Activated CD8-positive, alpha-beta memory T cell treated with anti-CD3 and anti-CD28 coated beads, Interleukin-2, amount 50 U/mL, for 1 hour (primary cell): ENCODE measurements around the gene TSPAN8.
"Not testable (repeated sequence)": the region's sequence is repeated elsewhere in the genome, so short reads cannot be mapped to it uniquely, and the experiment has no call there.

Experiments used
- DNase-seq: peaks from one replicate; pipeline ENCODE4 v3.0.0-alpha.2; 2020; ENCODE audit errors: extremely low read depth

TSPAN8 gene

DNA sequence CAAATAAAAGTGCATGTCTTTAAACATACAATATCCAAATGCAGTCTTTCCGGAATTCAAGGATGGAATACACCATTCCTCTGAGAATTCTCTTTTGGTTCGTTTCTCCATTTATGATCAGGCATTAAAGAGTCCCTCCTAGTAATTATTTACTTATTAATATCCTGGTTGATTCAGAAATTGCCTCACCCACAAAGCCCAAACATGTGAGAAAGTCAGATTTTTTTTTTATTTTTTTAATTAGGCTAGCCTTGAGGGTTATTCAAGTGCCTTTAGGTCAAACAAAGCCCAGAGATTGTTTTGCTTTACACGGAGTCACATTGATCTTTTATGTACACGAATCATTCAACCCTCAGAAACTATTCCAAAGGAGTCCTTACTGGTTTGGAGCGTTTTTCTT lies 6.4 kb upstream of the TSPAN8 start:
- no peak for DNase-seq

DNA sequence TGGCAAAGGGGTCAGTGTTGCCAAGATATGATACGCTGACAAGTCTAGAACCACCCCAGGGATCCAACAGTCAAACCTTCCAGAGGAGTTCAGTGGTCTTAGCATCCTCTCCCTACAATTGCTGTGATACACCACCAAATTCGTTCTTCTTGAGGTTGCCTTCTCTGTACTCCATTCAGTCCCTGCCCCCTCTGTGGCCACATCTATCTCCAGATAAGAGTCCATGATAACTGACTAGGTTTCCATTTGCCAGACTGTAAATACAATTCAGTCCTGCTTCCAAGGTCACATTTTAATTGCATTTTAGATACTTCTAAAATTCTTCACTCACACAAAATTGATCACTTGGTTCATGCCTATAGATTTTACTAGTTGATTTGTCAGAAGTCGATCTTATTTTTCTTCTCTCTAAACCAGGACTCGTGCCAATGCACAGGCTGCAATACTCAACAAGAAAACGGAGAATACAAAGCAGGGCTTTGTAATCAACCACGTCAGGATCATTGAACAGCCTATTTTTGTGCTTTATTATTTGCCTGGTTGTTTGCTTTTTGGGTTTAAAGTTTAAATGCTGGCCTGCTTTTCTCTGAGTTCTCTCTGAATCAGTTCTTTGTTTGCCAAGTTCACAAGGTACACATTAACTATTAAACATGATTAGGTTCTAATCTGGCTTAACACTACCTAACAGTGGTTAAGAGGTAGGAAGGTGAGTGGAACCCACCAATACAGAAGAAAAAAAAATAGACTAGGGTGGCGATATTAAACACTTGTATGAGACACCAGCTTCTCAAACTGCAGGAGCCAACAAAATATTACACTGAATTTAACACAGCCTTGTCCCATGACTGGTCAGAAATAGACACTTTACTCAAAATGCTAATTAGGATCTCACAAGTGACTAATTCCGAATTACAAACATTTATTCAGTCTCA lies 5.3 kb upstream of the TSPAN8 start:
- no peak for DNase-seq

DNA sequence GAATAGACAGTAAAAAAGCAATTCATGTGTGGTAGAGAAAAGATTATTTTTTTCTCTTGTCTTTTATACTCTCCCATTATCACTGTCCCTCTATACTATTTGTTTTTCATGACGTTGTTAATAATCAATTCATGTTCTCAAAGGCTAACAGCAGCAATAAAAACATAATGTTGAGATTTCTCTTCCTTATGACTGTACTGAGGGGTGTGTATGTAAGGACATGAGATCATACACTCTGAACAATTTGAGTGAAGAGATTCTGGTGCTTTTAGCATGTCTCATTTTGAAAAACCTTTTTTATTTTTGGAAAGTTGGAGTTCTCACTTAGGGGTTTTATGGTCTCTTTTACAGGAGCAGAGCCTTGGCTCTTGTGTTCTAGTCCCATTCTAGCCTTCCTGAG lies 3.8 kb upstream of the TSPAN8 start:
- DNase-seq: no peak

DNA sequence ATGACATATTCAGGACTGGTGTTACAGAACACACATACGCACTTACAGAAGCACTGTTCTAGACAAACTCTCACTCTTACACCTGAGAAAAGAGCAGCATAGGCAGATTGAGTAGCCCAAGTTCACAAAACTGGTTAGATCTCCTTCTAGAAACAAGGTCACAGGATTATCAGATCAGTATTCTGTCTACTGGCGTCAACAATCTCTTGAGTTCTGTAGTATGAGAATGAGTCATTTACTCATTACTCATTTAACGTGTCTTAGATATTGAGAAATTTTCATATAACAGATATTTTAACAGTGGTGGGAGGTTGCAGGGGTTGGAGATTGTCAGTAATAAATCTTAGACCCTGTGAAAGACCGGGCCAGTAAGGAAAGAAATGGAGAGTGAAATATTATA lies 2.8 kb upstream of the TSPAN8 start:
- no peak for DNase-seq

DNA sequence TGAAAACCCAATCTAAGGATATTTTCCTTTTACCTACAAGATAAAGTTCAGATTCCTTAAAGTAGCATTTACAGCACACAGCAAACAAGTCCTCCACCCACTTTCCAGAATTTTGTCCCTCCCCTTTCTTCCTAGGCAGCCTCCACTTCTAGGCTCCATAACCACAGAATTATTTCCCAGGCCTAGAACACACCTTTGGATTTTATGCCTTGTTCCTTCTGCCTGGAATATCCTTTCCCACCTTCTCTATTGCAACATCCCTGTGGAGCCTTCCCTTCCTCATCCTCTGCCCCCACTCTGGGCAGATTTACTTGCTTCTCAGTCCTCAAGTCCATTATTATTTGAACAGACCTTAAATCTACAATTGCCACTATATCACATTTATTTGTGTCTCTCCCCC lies 2.1 kb upstream of the TSPAN8 start:
- DNase-seq: no peak

DNA sequence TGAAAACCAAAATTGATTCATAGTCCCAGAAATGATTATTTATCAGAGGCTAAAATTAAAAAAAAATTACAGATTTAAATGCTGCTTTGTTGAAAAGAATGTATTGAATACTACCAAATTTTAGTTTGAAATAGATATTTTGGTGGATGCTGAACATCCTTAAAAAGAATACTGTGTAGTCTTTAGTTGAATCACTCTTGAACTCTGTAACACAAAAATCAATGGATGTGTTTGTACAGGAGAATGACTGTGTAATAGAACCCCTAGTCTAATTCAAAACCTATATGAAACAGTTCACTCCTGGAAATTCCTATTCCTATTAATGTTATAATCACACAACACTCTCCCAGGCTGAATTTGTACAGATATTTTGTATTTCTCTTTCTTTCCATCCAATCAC lies 1.5 kb upstream of the TSPAN8 start:
- DNase-seq: no peak

DNA sequence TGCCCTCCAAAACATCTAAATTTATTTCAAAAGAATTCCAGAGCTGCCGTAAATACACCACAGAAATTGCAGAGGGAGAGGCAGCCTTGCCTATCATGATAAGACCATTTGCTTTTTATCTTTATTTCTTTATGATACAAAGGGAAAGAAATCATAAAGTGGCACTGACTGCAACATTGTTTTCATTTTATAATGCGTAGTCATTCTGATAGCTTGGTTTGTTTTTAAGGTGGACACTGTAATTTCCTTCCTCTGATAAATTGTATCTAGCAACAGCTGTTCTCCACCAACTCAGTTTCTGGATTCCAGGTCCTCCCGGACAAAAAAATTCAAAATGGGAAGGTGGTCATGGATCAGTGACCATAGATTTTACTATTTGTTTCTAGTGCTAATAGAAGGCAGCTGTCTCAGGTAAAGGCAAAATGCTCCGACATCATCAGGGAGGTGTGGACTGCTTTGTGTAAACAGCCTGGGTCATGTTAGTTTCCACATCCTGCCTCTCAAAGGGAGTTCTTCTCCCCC lies 623 bp upstream of the TSPAN8 start:
- DNase-seq: no peak

DNA sequence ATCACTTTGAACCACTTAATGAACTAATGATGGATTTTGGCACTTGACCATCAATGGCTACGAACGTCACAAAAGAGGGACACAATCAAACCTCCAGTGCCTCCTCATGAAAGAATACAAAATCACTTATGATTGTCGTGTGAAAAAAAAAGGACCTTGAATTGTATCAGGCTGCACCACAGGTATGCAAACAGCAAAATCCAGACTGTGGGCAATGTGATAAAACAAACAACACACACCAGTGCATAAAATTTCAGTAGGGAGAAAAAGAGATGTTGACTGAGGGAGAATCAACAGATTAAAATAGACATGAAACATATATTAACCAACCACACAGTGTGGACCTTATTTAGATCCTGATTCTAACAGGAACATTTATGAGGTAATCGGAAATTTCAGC lies 2.6 kb downstream of the TSPAN8 start:
- DNase-seq: no peak

DNA sequence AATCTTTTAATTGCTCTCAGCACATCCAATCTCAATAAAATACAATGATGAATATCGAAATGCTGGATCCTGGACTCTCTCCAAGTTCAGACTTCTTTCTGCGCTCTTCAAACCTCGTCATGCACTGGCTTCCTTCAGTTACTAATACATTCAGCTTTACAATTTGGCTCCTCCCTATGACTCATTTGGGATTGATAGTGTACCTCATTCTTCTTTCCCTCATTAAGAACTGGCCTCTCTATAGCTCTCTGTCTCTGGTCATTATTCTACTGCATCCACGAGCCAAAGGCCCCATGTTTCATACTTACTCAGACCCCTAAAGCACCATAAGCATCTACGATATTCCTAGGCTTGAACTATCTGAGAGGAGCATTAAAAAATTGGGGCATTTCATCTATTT lies 4.9 kb downstream of the TSPAN8 start:
- no peak for DNase-seq

DNA sequence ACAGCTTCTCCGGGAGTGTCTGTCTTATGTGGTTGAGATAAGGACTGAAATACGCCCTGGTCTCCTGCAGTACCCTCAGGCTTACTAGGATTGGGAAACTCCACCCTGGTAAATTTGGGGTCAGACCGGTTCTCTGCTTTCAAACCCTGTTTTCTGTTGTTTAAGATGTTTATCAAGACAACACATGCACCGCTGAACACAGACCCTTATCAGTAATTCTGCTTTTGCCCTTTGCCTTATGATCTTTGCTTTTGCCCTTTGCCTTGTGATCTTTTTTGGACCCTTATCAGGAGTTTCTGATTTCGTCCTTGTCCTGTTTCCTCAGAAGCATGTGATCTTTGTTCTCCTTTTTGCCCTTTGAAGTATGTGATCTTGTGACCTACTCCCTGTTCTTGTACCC lies 7.8 kb downstream of the TSPAN8 start:
- not testable (repeated sequence) for DNase-seq

DNA sequence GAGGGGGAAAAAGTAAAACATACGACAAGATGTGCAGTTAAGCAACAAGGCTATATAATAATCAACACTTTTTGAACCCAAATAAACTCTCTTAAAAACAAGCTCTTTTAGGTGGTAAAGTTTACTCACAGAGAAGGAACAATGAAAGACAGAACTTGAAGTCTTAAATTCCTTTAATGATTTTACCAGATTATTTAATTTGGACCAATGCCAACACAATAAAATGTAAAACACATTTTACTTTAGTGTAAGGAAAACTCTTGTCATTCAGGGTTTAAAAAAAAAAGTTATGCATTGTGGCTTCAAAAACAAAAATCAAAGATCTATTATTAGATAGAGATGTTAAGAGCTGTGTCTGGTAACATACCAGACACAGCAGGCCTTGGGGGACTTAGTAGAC lies 13.1 kb downstream of the TSPAN8 start:
- DNase-seq: no peak

DNA sequence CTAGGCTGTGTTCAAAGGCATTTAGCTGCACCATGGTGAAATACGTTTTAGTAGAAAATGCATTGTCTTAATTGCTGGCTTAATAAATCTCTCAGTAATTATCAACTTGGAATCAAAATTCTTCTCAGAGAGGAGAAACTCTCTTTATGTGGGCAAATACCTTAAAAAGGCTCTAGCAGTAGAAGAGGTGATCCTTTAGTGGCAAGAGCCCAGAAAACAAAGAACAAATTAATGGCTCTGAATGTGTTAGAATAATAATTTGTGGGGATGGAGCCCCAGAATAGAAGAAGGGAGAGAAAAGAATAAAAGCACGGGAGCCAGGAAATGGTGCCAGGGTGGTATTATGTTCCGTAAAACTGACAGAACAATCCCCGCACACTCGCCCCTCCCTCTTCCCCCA lies 14.8 kb downstream of the TSPAN8 start:
- DNase-seq: no peak

DNA sequence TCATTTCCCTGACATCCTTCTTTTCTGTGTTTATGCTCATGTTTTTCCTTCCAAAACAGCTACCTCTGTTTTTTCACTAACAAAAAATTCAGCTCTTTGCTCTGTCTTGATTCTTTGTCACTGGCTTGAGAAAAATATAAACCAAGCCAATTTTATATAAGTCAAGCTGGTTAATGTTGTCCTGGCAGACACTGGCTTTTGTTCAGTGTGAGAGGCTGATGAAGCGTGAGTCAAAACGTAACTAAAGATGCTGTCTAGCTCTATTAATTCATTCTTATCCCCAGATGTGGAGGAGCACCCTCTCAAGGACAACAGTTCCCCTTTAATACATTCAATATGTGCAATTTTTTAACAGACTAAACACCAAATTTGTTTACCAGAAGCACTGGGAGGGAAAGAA lies 15.8 kb downstream of the TSPAN8 start:
- DNase-seq: no peak

DNA sequence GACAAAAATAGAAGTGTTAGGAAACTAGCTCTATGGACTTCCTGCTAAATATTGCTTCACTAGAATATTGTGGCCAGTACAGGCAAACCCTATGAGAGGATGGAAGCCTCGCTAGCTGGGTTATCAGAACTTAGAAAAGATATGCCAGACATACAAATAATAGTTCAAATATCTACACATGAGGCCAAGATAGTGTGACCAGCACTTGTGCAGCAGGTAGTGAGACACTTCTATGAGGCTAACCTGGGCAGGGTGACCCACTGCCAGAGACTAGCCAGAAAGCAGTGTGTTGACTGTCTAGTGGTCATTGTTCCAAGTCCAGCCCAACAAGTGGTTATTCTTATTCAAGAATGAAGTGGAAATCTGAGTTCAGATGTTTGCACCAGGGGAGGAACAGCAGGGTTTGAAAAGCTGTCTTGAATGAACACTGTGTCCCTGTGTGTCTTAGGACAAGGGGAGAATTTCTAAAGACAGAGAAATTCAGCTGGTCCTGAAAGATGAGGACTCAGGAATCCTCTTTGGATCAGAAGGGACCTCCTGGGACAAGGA lies 16.3 kb downstream of the TSPAN8 start:
- DNase-seq: no peak

DNA sequence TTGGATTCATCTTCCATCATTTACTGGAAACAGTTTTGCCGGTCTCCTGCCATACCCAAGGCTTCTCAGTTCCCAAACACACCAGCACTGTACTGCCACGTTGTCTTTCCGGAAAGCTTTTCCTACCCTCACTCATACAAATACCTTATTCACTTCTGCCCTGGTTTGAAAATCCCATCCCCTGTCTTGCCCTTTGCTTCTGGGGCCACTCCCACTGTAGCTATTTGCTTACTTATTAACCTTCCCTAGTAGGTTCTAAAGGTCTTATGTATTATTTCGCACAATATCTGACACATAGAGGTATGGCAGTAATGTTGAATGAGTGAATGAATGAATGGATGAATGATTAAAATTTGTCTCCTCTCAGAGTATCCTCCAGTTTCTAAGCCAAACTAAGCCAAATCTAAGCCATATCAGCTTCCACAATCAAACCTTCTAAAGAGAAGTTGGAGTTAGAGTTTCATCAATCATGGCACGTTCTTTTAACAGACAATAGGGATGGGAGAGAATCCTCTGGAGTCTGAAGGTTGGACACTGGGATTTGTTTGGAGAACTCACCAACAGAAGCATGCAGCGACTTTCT lies 18.6 kb downstream of the TSPAN8 start:
- DNase-seq: no peak

DNA sequence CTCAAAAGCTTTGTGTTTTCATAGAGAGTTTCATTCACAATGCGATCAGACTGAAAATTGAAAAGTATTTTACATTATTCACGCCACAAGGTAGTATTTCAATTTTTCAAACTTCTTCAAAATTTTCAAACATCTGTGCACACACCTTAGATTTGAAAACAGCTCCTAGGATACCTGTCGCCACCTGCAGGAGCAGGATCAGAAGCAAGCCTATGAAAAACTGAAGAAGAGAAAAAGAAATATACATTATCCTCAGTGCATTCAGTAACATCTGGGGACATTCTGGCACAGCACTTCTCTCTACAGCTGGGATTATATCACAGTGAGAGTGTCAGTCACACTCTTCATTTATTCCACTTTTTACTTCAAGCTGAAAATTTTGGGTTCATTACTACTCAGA lies 19.8 kb downstream of the TSPAN8 start:
- no peak for DNase-seq

DNA sequence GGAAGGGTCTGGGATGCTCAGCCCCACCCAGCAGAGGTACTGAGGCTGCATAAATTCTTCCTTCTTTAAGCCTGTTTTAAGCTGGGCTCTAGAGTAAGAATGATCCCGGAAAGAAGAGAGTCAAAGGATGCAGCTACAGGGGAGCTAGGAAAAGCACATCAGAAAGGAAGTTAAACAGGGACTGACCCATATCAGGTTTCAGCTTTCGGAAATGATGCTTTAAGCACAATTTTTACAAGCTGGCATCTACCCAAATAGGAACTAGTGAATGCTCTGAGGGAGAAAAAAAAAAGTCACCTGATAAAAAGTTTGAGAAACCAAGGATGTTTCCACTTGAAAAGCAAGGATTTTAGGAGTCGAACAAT lies 22.0 kb downstream of the TSPAN8 start:
- no peak for DNase-seq

DNA sequence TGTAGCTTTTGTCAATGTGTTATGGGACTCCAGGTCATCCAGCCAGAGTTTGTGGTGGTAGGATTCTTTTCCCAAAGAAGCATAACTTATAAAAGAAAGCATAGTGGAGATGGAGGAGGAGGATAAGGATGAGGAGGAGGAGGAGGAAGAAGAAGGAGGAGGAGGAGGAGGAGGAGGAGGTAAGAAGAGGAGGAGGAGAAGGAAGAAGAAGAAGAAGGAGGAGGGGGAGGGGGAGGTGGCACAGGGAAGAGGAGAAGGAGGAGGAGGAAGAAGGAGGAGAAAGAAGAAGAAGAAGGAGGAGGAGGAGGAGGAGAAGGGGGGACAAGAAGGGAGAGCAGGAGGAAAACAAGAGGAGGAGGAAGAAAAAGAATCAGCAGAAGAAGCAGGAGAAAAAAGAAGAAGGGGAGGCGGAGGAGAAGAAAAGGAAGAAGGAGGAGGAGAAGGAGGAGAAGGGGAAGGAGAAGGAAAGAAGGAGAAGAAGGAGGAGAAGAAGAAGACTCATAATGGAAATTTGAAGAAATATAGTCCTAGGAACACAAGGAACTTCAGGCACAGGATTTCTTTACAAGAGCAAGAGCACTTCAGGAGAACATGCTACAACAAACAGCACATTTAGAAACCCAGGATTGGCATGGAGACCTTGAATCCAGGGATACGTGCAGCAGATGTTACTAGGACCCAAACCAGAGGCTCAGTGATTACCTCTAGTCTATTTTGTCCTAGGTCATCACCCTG lies 22.6 kb downstream of the TSPAN8 start:
- DNase-seq: no peak

DNA sequence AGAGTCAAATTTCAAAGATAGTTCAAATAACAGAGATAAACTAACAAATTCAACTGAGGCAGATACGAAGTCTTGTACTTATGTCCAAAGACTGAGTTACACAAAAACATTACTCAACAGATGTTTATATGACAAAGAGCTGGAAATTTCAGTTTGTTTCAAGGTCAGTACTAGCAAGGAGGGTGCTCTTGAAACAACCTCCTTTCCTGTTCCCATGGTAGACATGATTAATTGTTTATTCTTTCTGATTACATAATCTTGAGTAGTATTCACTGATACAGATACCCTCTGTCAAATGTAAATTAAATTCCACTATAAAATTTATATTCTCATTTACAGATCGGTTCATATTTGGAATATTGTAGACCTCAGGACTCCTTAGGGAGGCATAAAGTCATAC lies 23.4 kb downstream of the TSPAN8 start:
- no peak for DNase-seq

DNA sequence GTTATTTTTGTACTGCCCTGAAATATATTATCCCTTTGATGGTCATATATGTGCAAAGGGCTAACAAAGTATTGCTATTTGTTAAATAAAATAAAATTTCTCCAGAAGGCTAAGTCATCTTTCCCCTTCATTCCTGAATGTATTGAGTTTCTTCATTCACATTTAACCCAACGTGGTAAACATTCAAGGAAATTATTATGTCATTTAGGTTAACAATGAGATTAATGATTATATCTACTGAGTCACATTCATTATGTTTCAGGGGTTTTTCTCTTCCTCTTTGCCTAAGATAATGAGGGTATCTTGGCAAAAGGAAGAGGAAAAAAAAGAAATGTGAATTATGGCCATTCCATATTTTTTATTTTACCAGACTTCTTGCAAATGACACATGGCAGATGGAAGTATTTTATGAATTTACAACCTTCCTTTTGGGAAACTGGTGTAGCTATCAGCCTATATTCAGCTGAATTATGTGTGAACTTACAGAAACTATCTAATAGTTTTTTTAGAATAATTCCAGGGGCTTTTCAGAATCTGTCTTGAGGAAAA lies 27.2 kb downstream of the TSPAN8 start:
- no peak for DNase-seq

DNA sequence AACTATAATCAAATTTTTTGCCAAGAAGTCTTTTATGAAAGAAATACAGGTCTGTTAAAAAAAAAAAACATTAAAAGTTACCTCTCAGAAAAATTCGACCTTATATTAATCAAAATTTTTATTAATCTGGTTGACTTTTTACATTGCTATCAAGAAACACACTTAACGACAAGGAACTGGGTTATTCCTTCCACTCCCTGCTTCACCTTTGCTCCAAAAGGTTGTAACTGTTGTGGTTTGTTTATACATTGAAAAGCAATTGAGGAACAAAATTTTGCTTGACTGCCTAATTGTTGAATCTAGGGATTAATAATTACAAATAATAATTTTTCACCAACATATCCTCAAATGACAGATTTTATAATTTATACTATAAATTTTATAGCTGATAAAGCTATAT lies 28.4 kb downstream of the TSPAN8 start:
- DNase-seq: no peak

DNA sequence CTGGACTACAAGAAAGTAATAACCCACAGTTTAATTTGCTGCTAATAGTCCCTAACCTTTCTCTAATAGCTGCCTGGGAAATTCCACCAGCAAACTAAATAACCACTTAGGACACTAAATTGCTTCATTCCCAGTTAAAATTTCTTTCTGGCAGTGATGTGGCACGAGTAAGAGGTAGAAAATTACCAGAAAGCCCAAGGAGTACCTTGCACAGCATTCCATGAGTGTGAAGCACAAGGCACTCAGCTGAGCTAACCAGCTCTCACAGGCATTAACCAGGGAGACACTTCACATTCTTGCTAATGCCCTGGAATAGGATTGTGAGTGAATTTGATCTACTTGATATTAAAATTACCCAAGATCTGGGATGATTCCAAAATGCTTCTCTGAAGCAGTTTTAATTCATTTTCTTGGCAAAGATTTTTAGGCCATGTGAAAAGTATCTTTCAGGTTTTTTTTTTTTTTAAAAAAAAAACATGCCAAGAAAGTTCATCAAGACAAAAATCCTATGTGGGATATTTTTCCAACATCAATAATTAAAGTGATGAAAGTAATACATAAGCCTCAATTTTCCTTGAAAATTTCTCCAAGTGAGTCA lies 29.5 kb downstream of the TSPAN8 start:
- no peak for DNase-seq
